Spleen (tissue), 7 donors: ENCODE results near the gene USP37.

ENCODE experiments used
- CTCF ChIP-seq, 11 experiments: fragments of 200-600 bp in 7 of 11; fragments of 450-650 bp in 4 of 11; sonication (generic) in 4 of 11; IDR thresholded peaks in 8 of 11; conservative IDR thresholded peaks in 3 of 11; 1 replicate in 7 of 11; 2 replicates in 4 of 11; pipeline versions ENCODE4 v1.4.0 to v1.8.0; 2016 to 2021; ENCODE audit warnings: antibody characterized with exemption in 11 of 11, inconsistent platforms in 4 of 11, mild to moderate bottlenecking in 1 of 11
- POLR2A ChIP-seq, 3 donors: fragments of 450-650 bp; IDR thresholded peaks; one replicate each; pipeline ENCODE4 v1.5.1; 2017; ENCODE audit warnings: antibody characterized with exemption in 3 of 3, mild to moderate bottlenecking in 1 of 3
- POLR2AphosphoS5 ChIP-seq, 3 donors: sonication (generic); formaldehyde crosslinking; IDR thresholded peaks; one replicate each; pipeline ENCODE4 v1.5.1; 2017; ENCODE audit warnings: antibody characterized with exemption in 3 of 3
- donor health status: DM: no; HTN: no; CAD: no; lungs with moderate emphysema.
- donor health status: DM: no; HTN: no; CAD: no.
- donor health status: DM: no; HTN: no; CAD: no.

- no peak for TF ChIP-seq CTCF (IDR thresholded peaks at IDR 0.05 in 8 of 11, conservative IDR thresholded peaks at IDR 0.05 in 3 of 11)
- no peak for TF ChIP-seq POLR2A (IDR thresholded peaks at IDR 0.05)
- TF ChIP-seq POLR2AphosphoS5 (IDR thresholded peaks at IDR 0.05), result no peak
Observed at GRCh38 chr2:218431878-218432277, 136.3 kb downstream of the USP37 start.
